Measurements from ENCODE around the gene KIF5C.

DNA sequence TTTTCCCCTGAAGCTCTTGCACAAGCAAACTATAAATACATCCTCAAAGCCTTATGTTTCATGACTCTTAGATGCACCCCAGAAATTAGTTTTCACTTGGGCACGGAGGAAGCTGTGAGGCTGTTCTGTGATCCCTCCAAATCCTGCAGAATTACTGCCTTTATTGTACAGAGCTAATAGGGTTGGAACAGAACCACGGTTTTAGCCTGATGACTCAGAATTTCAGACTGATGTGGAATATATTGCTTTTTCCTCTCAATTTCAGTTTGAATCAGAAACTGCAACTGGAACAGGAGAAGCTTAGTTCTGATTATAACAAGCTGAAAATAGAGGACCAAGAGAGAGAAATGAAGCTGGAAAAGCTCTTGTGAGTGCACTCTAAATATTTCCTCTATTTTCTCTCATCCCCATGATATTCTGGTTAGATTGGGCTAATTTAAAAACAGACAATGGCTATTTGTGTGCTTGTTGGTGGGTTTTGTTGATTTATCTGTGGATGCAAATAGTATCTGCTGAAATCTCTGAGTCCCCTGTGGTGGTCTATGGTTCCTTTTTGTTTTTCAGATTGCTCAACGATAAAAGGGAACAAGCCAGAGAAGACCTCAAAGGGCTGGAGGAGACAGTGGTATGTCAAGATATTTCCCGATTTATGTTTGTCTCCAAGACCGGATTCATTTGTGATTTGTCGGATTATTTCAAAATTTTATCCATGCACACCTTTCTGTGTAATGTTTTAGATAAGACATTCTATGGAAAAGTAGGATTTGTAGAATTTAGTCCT lies 125.3 kb downstream of the KIF5C start:
- TF ChIP-seq, protein P1, sequence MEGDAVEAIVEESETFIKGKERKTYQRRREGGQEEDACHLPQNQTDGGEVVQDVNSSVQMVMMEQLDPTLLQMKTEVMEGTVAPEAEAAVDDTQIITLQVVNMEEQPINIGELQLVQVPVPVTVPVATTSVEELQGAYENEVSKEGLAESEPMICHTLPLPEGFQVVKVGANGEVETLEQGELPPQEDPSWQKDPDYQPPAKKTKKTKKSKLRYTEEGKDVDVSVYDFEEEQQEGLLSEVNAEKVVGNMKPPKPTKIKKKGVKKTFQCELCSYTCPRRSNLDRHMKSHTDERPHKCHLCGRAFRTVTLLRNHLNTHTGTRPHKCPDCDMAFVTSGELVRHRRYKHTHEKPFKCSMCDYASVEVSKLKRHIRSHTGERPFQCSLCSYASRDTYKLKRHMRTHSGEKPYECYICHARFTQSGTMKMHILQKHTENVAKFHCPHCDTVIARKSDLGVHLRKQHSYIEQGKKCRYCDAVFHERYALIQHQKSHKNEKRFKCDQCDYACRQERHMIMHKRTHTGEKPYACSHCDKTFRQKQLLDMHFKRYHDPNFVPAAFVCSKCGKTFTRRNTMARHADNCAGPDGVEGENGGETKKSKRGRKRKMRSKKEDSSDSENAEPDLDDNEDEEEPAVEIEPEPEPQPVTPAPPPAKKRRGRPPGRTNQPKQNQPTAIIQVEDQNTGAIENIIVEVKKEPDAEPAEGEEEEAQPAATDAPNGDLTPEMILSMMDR (IDR thresholded peaks at IDR 0.05; ENCODE audit: insufficient read depth, low read depth, low read length): no peak
- no peak for TF ChIP-seq EZH2 (IDR thresholded peaks at IDR 0.05; ENCODE audit: insufficient read depth, low read length)

All from astrocyte (in vitro differentiated cells and primary cell).